ENCODE measurements around the gene BARHL1.
A peak's percentile ranks its signal among the peaks of the same experiment; 100 is the strongest.
"Not testable (repeated sequence)": the region's sequence is repeated elsewhere in the genome, so short reads cannot be mapped to it uniquely, and the experiment has no call there.

The BARHL1 gene

DNA sequence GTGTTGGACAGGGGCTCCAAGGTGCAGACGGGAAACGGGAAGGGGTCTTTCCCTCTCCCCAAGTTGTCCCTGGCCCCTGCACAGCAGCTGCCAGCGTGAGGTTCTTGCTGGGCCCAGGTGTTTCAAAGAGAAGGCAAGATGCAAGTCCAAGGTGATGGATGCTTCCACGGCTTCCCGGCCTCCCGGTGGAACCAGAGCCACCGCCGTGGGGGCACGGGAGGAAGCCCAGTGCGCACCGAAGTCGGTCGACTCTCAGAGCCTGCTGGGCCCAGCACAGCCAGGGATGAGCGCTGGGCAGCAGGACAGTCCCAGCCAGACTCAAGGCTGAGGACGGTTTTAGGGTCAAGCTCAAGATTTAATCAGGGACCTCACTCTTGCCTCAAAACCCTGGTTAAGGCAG is 25.2 kb upstream of the BARHL1 start:
- no peak for DNase-seq

DNA sequence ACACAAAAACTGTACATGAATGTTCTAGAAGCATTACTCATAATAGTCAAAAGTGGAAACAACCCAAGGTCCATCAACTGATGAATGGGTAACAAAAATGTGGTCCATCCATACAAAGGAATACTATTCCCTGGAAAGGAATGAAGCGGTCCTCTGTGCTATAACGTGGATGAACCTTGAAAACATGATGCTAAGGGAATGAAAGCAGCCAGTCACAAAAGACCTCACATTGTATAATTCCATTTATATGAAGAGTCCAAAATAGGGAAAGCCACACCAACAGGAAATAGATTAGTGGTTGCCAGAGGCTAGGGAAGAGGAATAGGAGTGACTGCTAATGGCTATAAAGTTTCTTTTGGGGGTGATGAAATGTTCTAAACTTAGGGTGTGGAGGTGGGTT is 22.7 kb upstream of the BARHL1 start:
- no peak for DNase-seq

DNA sequence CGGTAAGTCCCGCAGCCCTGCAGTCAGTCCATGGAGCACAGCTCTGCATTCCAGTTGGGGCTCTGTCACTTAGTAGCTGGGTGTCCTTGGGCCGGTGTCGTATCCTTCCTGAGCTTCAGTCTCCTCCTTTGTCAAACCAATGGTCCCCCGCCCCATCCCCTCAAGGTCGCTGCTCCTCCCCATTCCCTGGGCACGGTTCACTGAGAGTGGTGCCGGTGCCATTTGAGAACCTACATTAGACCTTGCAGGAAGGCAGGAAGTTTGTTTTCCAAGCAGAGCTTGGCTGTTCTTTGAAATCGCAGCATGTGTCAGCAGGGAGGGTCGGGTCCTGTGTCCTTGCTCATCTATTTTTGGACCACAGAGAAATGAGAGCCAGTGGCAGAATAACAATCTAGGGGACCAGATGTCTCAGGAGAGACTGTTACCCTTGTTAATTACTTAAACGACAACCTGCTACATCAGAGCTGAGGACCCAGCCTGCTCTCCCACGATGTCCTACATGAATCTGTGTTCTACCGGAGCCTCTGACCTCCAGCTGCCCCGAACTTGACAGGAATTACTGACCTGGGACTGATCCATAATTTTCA is 21.7 kb upstream of the BARHL1 start:
- no peak for DNase-seq

DNA sequence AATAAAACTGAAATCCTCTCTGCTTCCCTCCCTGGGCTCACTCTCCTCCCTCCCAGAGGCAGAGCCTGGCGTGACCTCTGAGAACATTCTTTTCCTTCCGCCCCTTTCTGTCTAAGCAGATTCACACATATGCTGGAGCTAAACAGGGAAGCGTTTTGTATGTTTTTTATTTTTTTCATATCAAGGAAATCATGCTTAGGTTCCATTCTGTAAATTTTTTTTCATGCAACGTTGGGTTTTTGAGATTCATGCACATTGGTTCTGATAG is 20.2 kb upstream of the BARHL1 start:
- no peak for DNase-seq

DNA sequence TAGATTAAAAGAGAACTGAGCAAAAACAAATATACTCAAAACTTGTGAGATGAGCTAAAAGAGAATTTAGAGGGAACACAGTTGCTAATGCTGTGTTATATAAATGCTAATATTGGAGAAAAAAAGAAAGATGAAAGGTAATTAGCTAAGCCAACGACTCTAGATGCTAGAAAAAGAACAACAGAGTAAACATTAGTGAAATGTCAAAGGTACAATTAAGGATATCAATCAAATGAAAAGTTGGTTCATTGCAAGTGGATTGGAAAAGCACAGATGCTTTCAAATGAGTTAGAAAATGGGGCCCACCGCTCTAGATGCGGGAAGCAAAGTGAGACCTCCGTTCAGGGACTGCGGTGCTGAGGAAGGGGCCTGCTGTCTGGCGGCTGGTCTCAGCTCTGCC is 17.9 kb upstream of the BARHL1 start:
- DNase-seq, result no peak

DNA sequence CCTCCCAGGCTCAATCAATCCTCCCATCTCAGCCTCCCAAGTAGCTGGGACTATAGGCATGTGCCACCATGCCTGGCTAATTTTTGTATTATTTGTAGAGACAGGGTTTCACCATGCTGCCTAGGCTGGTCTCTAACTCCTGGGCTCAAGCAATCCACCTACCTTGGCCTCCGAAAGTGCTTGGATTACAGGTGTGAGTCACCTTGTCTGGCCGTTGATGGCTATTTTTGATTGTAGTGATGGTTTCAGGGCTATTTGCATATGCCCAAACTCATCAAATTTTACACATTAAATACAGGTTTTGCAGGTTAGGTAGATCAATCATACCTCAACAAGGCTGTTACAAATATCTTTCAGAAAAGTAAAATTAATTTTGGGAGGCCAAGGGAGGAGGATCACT is 13.6 kb upstream of the BARHL1 start:
- not testable (repeated sequence) for DNase-seq

DNA sequence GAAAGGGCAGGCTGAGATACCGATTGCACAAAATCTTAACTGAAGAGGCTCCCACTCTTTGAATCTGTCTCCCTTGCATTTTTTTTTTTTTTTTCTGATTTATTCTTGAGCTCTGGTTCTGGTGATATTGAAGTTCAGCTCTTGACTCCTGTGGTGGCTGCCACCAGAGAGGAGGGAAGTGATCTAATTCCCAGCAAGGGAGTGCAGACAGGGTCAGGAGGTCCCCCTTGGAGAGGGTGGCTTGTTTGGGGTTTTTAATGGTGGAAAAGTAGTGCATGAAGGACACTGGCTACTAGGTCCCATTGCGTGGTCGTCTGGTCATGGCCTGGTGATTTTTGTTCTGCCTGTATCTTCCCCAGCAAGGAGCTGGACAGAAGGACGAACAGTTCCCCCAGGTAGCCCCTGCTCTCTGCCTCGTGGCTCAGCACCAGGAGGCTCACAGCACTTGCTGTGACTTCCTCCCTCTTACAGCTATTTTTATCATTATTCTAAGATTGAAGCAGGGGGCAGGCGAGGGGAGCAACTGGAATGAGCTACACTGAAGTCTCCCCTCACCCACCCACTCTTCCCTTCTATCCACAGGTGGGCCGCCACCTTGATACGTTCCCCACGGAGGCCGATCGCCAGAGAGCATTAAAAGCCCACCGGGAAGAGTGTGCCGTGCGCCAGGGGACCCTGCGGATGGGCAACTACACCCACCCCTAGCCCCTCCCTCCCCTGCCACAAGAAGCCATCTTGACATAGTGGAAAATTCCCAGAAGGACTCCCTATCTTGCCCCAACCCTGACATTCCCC is 10.4 kb upstream of the BARHL1 start:
- no peak for DNase-seq

DNA sequence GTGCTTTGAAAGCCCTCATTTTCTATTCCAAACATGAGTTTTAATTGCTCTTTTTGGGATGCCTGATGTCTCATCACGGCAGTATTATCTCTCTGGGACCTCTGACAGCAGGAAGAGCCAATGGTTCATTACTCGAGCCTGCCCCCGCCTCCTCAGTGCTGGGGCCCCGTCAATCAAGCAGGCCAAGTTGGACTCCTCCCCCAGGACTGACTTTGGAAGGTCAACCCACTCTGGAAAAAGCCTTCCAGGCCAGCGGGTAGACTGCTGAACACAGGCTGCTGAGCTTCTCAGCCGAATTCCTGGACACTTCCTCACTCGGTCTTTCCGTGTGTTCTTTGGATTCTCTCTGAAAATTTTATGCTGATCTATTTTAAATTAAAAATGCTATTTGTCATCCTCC is 9.5 kb upstream of the BARHL1 start:
- DNase-seq, result no peak

DNA sequence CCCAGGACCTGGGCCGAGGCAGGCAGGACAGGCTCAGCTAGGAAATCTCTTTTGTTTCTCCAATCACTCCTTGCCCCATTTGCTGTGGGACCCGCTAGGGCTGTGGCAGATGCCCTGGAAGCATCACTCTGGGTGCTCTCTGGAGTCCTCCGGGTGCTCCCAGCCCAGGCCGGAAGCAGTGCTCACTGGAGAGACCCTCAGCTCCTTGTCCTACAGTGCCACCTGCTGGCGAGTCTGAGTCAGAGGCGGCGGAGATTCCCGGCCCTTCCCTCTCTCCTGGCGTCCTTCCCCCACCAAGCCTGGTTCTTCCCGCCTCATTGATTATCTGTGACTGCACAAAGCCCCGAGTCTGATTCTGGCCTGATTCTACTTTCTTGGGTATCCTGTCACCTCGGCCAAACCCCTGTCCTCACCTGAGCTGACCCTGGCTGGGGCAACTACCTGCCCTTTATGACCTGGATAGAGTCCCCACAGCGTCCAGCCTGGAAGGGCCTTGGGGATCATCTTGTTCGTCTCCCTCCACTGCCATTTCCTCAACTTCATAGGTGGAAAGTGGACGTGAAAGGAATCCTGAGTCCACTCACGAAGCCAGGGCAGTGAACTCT is 7.3 kb upstream of the BARHL1 start:
- peak; percentile 40 for DNase-seq

DNA sequence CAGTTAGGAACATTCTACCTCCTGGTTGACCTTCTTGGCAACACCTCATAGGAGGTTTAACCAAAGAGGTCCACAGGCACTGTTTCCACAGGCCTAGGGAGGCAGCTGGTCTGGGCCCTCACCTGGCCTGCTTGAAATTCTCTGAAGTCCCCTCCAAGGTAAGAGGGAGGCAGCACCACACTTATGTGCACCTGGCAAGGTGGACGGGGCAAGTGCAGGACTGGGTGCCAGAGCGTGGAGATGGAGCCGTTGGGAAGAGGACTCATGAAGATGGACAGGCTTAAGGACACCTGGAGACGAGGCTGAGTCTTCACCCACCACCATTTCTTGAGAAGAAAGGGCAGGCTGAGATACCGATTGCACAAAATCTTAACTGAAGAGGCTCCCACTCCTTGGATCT is 6.6 kb upstream of the BARHL1 start:
- no peak for DNase-seq

DNA sequence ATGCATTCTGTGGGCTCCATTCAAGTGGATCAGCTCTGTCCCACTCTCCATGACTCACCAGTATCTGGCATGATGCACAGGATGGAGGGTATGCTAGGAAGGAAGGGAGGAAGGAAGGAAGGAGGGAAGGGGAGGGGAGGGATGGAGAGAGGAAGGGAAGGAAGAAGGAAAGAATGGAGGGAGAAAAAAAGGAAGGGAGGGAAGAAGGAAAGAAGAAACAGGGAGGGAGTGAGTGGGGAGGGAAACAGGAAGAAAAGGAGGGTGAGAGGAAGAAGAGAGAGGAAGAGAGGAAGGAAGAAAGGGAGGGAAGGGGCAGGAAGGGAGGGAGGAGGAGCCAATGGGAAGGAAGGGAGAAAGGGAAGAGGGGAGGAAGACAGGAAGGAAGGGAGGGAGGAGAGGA is 5.3 kb upstream of the BARHL1 start:
- DNase-seq, result no peak

DNA sequence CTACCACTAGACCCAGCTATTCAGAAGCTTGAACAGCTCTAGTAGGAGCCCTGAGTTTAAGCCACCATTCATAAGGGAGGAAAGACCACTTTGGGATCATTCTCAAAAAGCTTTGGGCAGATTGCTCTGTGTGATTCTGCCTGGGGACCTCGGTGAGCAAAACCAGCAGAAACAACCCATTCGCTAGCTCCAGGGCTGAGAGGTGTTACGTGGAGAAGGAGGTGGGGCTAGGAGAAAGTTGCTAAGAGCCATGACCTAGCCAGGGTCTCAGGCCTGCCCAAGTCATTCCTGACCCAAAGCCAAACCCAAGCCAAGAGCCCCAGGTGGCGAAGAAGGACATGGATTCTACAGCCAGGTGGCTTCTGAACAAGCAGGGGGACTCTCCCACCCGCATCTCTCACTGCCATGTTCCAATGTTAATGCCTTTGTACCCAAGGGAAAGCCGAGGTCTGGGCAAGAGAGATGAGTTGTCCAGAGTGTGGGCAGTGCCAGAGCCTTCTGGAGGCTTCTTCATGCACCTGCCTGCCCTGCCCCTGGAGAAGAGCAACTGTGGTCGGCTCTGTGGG is 4.0 kb upstream of the BARHL1 start:
- DNase-seq, result no peak

DNA sequence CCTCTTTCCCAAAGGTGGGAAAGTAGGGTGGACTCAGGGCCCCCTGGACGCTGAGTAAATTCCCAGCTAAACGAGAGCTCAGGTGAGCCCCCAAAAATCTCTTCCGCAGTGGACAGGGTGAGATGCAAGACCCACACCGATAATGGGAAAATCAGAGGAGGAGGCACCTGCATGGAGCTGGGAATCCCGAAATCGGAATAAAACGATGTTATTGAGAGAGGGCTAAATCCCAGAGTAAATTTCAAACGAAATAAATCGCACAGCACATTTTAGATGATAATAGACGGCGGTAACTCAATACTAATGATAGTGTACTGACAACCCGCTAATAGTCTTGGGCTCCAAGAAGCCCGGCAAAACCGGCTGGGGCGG is 3.0 kb upstream of the BARHL1 start:
- no peak for DNase-seq

DNA sequence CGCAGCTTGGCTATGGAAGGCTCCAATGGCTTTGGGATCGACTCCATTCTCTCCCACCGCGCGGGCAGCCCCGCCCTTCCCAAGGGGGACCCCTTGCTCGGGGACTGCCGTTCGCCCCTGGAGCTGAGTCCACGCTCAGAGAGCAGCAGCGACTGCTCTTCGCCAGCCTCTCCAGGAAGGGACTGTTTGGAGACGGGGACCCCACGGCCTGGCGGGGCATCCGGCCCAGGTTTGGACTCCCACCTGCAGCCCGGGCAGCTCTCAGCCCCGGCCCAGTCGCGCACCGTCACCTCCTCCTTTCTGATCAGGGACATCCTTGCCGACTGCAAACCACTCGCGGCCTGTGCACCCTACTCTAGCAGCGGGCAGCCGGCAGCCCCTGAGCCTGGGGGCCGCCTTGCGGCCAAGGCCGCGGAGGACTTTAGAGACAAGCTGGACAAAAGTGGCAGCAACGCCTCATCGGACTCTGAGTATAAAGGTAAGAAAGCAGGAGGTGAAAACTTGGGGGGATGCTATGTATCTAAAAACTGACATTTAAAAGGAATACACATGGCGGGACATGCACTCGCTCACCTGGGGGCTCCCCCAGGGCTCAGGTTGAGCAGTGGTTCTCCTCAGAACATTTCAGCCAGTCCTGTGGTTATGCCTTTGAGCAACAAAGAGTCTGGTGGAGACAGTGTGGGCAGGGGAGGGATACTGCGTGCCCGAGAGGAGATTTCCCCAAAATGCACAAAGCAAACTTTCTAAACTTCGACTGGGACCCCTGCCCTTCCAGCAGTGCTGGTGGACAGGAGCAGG is 579 bp downstream of the BARHL1 start:
- DNase-seq, result no peak

DNA sequence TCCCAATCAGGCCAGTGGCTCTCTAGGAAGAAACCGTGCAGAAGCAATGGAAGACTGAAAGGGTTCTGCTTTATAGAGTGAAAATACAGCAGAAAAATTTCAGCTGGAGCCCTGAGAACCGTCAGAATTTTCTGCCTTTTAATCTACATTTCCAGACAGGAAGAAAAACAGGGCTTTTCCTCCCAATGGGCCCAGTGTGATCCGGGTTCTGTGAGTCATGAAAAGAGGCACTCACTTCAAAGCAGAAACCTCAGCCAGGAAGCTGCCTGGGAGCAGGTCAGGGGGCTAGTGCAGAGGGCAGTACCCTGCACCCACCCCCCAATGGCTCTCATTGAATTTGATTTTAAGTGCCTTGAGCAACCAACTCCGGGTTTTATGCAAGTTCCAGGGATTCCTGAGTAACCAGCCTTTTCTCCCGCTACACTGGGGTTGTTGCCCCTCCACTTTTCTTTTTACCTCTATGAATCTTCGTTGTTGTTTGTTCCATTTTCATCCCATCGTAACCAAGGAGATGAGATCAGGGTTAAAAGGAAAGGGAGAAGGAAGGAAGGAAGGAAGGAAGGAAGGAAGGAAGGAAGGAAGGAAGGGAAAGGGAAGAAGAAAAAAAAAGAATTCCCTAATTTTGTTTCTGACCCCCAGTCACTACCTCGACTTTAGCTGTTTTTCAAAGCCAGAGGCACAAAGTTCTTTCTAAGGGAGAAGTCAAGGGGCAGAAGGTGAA is 1.3 kb downstream of the BARHL1 start:
- no peak for DNase-seq

DNA sequence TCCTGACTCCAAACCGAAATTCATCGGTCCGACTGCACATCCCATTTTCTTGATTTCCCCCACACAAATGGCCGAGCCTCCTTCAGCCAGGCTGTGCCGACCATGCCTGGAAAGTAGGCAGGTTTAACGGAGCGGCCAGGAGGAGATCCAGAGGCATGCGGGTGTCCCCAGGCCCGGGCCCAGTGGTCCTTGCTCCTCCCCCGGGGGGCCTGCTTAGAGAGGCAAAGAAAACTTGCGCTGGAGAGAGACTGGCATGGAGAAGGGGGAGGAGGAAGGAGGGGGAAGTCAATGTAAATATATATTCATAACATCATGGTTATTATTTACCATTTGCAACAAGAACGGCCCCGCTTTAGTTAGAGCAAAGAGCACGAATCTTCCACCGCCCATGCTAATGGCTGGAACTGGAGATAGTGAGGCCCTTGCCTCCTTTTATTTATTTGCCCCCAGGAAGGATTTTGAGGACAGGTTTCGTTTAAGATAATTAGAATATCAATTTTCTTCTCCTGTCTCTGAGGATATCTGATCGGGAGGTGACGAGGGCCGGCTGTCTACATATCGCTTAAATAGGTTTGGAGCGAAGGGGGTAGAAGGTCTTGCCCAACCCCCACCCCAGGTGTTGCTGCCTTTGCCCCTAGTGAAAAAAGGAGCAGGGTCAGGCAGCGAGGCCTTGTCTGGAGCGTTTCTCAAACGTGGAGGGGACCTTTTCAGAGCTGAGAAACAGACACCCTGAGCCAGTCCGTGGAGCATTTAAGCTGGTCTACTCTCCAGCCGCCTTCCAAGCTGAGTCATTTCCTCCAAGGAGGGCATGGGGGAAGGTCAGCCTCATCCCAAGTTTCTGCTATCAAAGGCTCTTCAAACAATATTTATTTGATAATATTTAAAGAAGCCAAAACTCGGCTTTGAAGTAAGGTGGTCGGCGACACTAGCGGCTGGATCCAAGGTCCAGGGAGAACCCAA is 2.5 kb downstream of the BARHL1 start:
- DNase-seq, result no peak

DNA sequence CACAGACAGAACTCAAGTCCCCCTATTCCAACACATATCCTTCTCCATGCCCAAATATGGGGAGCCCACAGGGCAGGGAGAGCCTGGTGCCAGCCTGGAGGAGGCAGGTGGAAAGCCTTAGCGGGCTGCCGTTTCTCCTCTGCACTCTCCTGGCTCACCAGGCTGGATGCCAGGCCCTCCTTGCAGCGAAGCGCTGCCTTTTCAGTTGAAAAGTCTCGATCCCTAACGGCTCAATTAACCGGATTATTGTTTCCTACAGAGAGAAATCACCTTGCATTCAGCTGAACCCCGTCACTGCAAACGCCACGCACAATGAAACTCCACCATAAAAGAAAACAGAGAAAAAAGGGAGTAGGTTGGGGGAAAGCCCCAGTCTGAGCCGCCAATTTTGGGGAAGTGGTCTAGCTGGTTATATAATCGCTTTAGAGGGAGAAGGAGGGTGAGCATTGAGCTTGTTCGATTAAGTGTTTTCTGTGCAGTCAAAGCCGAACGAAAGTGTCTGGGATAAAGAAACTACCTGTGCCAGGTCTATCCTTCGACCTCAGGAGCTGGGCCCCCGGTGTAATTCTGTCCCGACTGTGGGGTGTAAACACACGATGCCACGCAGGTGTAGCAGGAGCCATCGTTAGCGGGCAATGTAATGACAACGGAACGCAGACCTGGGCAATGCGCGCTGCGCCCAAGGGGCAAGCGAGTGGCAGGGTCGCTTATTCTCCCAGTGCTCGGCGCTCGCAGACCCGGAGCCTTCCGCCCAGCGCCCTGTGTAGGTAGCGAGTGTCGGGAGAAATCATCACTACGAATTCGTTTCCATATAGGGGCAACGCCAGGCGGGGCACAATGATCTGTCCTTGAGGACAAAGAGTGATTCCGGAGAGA is 3.8 kb downstream of the BARHL1 start:
- DNase-seq, result no peak

DNA sequence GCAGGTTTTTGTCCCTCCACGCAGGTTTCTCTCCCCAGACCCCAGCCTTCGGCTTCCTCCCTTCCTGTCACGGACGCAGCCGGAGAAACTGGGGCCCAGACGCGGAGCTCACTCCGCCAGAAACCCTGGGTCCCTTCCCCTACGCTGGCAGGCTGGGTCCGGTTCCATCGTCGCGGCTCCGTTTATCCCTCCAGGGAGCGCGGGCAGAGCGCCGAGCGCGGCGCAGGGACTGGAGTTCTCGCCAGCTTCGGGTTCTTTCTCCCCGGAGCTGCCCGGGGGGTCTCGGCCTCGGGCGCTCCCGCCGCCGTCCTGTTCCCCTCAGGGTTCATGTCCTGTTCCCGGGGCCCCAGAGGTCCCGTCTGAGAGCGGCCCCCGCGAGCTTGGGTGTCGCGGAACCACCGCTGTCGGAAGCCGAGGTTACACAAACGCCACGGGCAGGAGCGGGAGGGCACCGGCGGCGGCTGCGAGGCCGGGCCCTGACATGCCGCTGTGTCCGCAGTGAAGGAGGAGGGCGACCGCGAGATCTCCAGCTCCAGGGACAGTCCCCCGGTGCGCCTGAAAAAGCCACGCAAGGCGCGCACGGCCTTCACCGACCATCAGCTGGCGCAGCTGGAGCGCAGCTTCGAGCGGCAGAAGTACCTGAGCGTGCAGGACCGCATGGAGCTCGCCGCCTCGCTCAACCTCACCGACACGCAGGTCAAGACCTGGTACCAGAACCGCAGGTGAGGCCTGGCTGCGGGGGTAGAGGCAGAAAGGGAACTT is 4.6 kb downstream of the BARHL1 start:
- DNase-seq, result no peak

DNA sequence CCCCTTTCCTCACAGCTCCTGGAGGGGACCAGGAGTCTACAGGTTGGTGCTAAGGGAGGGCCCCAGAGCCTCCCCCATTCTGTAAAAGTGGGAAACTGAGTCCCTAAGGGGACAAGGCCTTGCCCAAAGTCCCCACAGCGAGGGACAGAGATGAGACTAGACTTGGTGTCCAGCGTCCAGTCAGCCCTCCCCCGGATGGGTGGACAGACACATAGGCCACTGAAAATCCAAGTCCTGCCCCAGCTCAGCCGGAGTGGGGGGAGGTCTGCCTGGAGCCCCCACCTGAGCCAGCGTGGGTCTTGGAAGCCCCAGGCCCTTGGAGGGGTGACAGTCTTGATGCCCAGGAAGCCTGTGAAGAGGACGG is 5.2 kb downstream of the BARHL1 start:
- no peak for DNase-seq

DNA sequence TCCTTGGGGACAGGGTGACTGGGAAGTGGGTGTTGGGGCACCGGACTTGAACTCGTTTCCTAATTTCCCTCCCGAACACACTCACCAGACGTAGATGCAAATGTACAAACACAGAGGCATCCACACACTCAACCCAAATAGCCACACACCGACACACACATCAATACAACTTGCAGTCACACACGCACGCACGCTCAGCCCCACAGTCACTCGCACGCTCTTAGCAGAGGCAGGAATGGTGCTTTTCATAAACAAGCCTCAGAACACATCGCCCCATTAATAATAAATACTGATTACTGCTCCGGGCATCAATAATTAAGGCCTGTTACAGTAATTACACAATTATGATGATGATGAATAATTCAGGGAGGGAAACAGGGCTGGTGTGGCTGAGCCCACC is 5.7 kb downstream of the BARHL1 start:
- no peak for DNase-seq

All from stimulated activated CD4-positive, alpha-beta T cell treated with anti-CD3 and anti-CD28 coated beads, Interleukin-4, amount 100 ng/mL, for 24 hours (primary cell).